PC-3 (cell line): Measurements from ENCODE around the gene LRP2. TPM values are rescaled to one million over a fixed set of nuclear protein-coding genes. Genes with fewer than 3 reads are reported as not detected.

Source experiments
- ATAC-seq: fragments of 200-7000 bp; cut with Tn5 transposase; 2 replicates; pipeline ENCODE4 v1.9.1; 2020; ENCODE audit warnings: mild to moderate bottlenecking, moderate library complexity
- BruUV-seq: library from RNA; stranded (reverse); fragments of 400-500 nt; replicated peaks from 2 replicates; lab custom pipeline; 2021; lab: Mats Ljungman, UMichigan
- CTCF ChIA-PET: fragments of 300-600 bp; sonication (Branson Sonifier 250); formaldehyde crosslinking; loops from one replicate; lab custom pipeline; 2022; ENCODE audit warnings: antibody characterized with exemption; lab: Charles Lee
- POLR2A ChIA-PET: fragments of 300-600 bp; sonication (Branson Sonifier 250); formaldehyde crosslinking; loops from one replicate; lab custom pipeline; 2022; ENCODE audit warnings: antibody characterized with exemption; ENCODE audit not compliant: unreplicated experiment; lab: Charles Lee
- DNase-seq: peaks from one replicate; pipeline ENCODE4 v3.0.0-alpha.2; 2015
- H2AFZ ChIP-seq: fragments of 300-600 bp; sonication (generic); 2 replicates; pipeline ENCODE4 v1.6.0; 2016; ENCODE audit warnings: antibody characterized with exemption, low read length
- H3F3A ChIP-seq: fragments of 300-600 bp; sonication (generic); one replicate; pipeline ENCODE4 v1.6.0; 2017; ENCODE audit warnings: antibody characterized with exemption, low read length, control low read depth, mild to moderate bottlenecking; ENCODE audit not compliant: unreplicated experiment
- H3K27ac ChIP-seq: fragments of 300-600 bp; sonication (generic); 2 replicates; pipeline ENCODE4 v1.5.1; 2016; ENCODE audit warnings: mild to moderate bottlenecking, low read length
- H3K27me3 ChIP-seq: fragments of 300-600 bp; sonication (generic); 2 replicates; pipeline ENCODE4 v1.6.1; 2016; ENCODE audit warnings: low read length, mixed read lengths
- H3K36me3 ChIP-seq: fragments of 300-600 bp; sonication (generic); 2 replicates; pipeline ENCODE4 v1.6.1; 2016; ENCODE audit warnings: low read depth, mixed run types, low read length, mixed read lengths
- H3K4me1 ChIP-seq: fragments of 300-600 bp; sonication (generic); 2 replicates; pipeline ENCODE4 v1.5.1; 2016; ENCODE audit warnings: low read length; ENCODE audit not compliant: insufficient read depth
- H3K4me2 ChIP-seq: fragments of 300-600 bp; sonication (generic); 2 replicates; pipeline ENCODE4 v1.6.0; 2016; ENCODE audit warnings: low read length
- H3K4me3 ChIP-seq: fragments of 300-600 bp; sonication (generic); 2 replicates; pipeline ENCODE4 v1.5.1; 2016; ENCODE audit warnings: mild to moderate bottlenecking, low read length, mixed read lengths
- H3K79me2 ChIP-seq: fragments of 300-600 bp; sonication (generic); 2 replicates; pipeline ENCODE4 v1.6.1; 2017; ENCODE audit warnings: low read length, mixed read lengths
- H3K9ac ChIP-seq: fragments of 300-600 bp; sonication (generic); 2 replicates; pipeline ENCODE4 v1.6.0; 2016; ENCODE audit warnings: mild to moderate bottlenecking, low read length
- H3K9me2 ChIP-seq: fragments of 300-600 bp; sonication (generic); replicated peaks from 2 replicates; pipeline ENCODE4 v1.6.1; 2016; ENCODE audit warnings: mixed run types, low read length, mixed read lengths
- H3K9me3 ChIP-seq: fragments of 300-600 bp; sonication (generic); 2 replicates; pipeline ENCODE4 v1.6.1; 2016; ENCODE audit warnings: low read length, mixed read lengths
- H4K20me1 ChIP-seq: fragments of 300-600 bp; sonication (generic); 2 replicates; pipeline ENCODE4 v1.6.1; 2016; ENCODE audit warnings: low read length, mixed read lengths
- CTCF ChIP-seq: fragments of 300-600 bp; sonication (generic); conservative IDR thresholded peaks from 2 replicates; pipeline ENCODE4 v1.5.1; 2017; ENCODE audit warnings: antibody characterized with exemption, low read depth, mild to moderate bottlenecking, low read length
- EZH2 ChIP-seq: fragments of 300-600 bp; sonication (generic); IDR thresholded peaks from one replicate; pipeline ENCODE4 v1.6.1; 2017; ENCODE audit warnings: antibody characterized with exemption, mild to moderate bottlenecking, low read length; ENCODE audit not compliant: unreplicated experiment
- EZH2phosphoT487 ChIP-seq: fragments of 300-600 bp; sonication (generic); IDR thresholded peaks from 2 replicates; pipeline ENCODE4 v1.6.1; 2018; ENCODE audit warnings: mild to moderate bottlenecking, antibody characterized with exemption, low read length, borderline replicate concordance
- intact Hi-C: fragments of 100-400 bp; cut with micrococcal nuclease; formaldehyde crosslinking; loops from 2 replicates; pipeline ENCODE4 v1.9.0; 2023
- total RNA-seq: library from RNA; depleted of rRNA; stranded (reverse); fragments of >200 nt; gene quantifications from 2 replicates; pipeline ENCODE4 v1.2.3, GENCODE V29; 2014

LRP2 gene
- total RNA-seq, 1 experiment from 2014 or later, result not detected

GRCh38 chr2:169108099-169108884 is 254.0 kb downstream of the LRP2 start:
- Histone ChIP-seq H3K4me1 (peaks cover 13% of the 10 kb centered on the region; the same call in 1 of the 2 replicates), H3F3A (no peaks in the 10 kb centered on the region), H4K20me1 (no peaks in the 10 kb centered on the region), H3K9ac (no peak overlapping the region), H3K79me2 (no peaks in the 10 kb centered on the region), H3K36me3 (no peaks in the 10 kb centered on the region), H3K27me3 (no peaks in the 10 kb centered on the region), H3K27ac (no peak overlapping the region), H3K9me2 (no peaks in the 10 kb centered on the region), H3K9me3 (no peaks in the 10 kb centered on the region), H2AFZ (no peak overlapping the region), H3K4me3 (no peak overlapping the region), H3K4me2 (no peak overlapping the region)
- no peak for TF ChIP-seq EZH2phosphoT487
- TF ChIP-seq EZH2, result no peak
- no peak for TF ChIP-seq CTCF
- DNase-seq (no peak), ATAC-seq (no peak)
- ChIA-PET CTCF (interaction anchor here (0.7 to 1.6 kb wide), 2 partner anchors 23 to 114 kb away, joined by 3 to 16 read pairs; no protein-coding TSS in a partner anchor), POLR2A (no interaction called here)
- intact Hi-C loops, result loop anchor here (2.0 kb wide), 3 partner anchors 25 to 113 kb away; no protein-coding TSS in a partner anchor
- no TSS peak for BruUV-seq

GRCh38 chr2:169107645-169108044 is 254.7 kb downstream of the LRP2 start:
- BruUV-seq, result no TSS peak
- Histone ChIP-seq H3K4me3 (no peak overlapping the region), H3K4me1 (peaks cover 13% of the 10 kb centered on the region; the same call in 1 of the 2 replicates), H3K4me2 (no peak overlapping the region), H3K36me3 (no peaks in the 10 kb centered on the region), H3F3A (no peaks in the 10 kb centered on the region), H2AFZ (no peak overlapping the region), H3K9ac (no peak overlapping the region), H3K9me3 (no peaks in the 10 kb centered on the region), H3K79me2 (no peaks in the 10 kb centered on the region), H3K27ac (no peak overlapping the region), H3K27me3 (no peaks in the 10 kb centered on the region), H4K20me1 (no peaks in the 10 kb centered on the region), H3K9me2 (no peaks in the 10 kb centered on the region)
- ATAC-seq, result no peak
- ChIA-PET POLR2A (interaction anchor here (0.6 kb wide), 1 partner anchor 404 kb away, joined by 4 read pairs; no protein-coding TSS in a partner anchor), CTCF (interaction anchor here (0.7 kb wide), 1 partner anchor 23 kb away, joined by 3 read pairs; no protein-coding TSS in a partner anchor)
- TF ChIP-seq CTCF (no peak), EZH2 (no peak), EZH2phosphoT487 (no peak)
- peak; percentile 53 for DNase-seq
- intact Hi-C loops, result loop anchor here (2.0 kb wide), 3 partner anchors 25 to 113 kb away; no protein-coding TSS in a partner anchor
